Common myeloid progenitor, CD34-positive (primary cell): ENCODE results near the gene GRIK2.

Experiments
- CTCF ChIA-PET: fragments of 350-600 bp; sonication (Branson Sonifier 250); formaldehyde crosslinking; loops from one replicate; lab custom pipeline; 2021; ENCODE audit warnings: antibody characterized with exemption; lab: Charles Lee
- POLR2A ChIA-PET: fragments of 350-600 bp; sonication (Branson Sonifier 250); formaldehyde crosslinking; loops from one replicate; lab custom pipeline; 2021; ENCODE audit warnings: antibody characterized with exemption; lab: Charles Lee
- DNase-seq, 3 donors: peaks; one replicate each; pipeline versions ENCODE4 v3.0.0 to v3.0.0-alpha.2; 2013
- H3K27ac ChIP-seq, 2 experiments: 1 replicate in 1 of 2; 2 replicates in 1 of 2; pipeline ENCODE4 v1.7.0; 2013; ENCODE audit warnings: inconsistent platforms in 2 of 2, low read length in 2 of 2, mild to moderate bottlenecking in 2 of 2, low read depth in 1 of 2, moderate library complexity in 1 of 2; ENCODE audit not compliant: severe bottlenecking in 2 of 2, insufficient read depth in 1 of 2, poor library complexity in 1 of 2
- H3K27me3 ChIP-seq, 5 experiments: replicated peaks in 2 of 5; 1 replicate in 3 of 5; 2 replicates in 2 of 5; pipeline versions ENCODE4 v1.6.1 to v1.7.0; 2013; ENCODE audit warnings: low read length in 4 of 5, mild to moderate bottlenecking in 2 of 5, moderate library complexity in 2 of 5, inconsistent platforms in 1 of 5; ENCODE audit not compliant: insufficient read depth in 5 of 5, control insufficient read depth in 4 of 5
- H3K36me3 ChIP-seq, 4 experiments: 1 replicate in 2 of 4; 2 replicates in 2 of 4; pipeline versions ENCODE4 v1.6.1 to v1.7.0; 2013; ENCODE audit warnings: low read length in 3 of 4, control low read depth in 1 of 4, mild to moderate bottlenecking in 1 of 4; ENCODE audit not compliant: control insufficient read depth in 4 of 4, insufficient read depth in 4 of 4
- H3K4me1 ChIP-seq, 4 experiments: 1 replicate in 3 of 4; 2 replicates in 1 of 4; pipeline versions ENCODE4 v1.6.1 to v1.7.1; 2013; ENCODE audit warnings: low read length in 3 of 4, mild to moderate bottlenecking in 3 of 4, control low read depth in 1 of 4, inconsistent platforms in 1 of 4, moderate library complexity in 1 of 4; ENCODE audit not compliant: control insufficient read depth in 4 of 4, insufficient read depth in 4 of 4; ENCODE audit errors: control extremely low read depth in 1 of 4
- H3K4me3 ChIP-seq, 7 experiments: 1 replicate in 4 of 7; 2 replicates in 3 of 7; pipeline versions ENCODE4 v1.5.1 to v1.7.0; 2013; ENCODE audit warnings: mild to moderate bottlenecking in 7 of 7, low read length in 6 of 7, moderate library complexity in 6 of 7, inconsistent platforms in 2 of 7, low read depth in 2 of 7, control low read depth in 1 of 7; ENCODE audit not compliant: insufficient read depth in 4 of 7, control insufficient read depth in 1 of 7; ENCODE audit errors: extremely low read depth in 1 of 7
- H3K9me3 ChIP-seq, 5 experiments: 1 replicate in 4 of 5; 2 replicates in 1 of 5; pipeline versions ENCODE4 v1.6.1 to v1.7.1; 2013; ENCODE audit warnings: low read length in 4 of 5, mild to moderate bottlenecking in 2 of 5, inconsistent platforms in 1 of 5, low read depth in 1 of 5, moderate library complexity in 1 of 5; ENCODE audit not compliant: control insufficient read depth in 4 of 5, insufficient read depth in 2 of 5; ENCODE audit errors: control extremely low read depth in 1 of 5
- WGBS: methylation state at CpG from one replicate; pipeline ENCODE4 v1.1.5; 2013; ENCODE audit not compliant: insufficient coverage; 5-methylcytosine and 5-hydroxymethylcytosine counted together

GRIK2 gene

GRCh38 chr6:101961357-101961756 is 567.8 kb downstream of the GRIK2 start:
- H3K27me3 ChIP-seq = no peaks in the 10 kb centered on the region
- 93% methylated on average over 5 of the region's 8 CpGs for WGBS
- no peak for DNase-seq
- H3K4me3 ChIP-seq = no peak overlapping the region
- POLR2A ChIA-PET = no interaction called here
- H3K4me1 ChIP-seq = no peaks in the 10 kb centered on the region
- H3K27ac ChIP-seq = no peak overlapping the region
- CTCF ChIA-PET = interaction anchor here (0.6 kb wide), 1 partner anchor 43 kb away, joined by 3 read pairs; no protein-coding TSS in a partner anchor
- no peaks in the 10 kb centered on the region for H3K36me3 ChIP-seq
- H3K9me3 ChIP-seq = peaks cover 0 to 5% (median 0%) of the 10 kb centered on the region in 5 experiments

- CTCF ChIA-PET = no interaction called here
- Histone ChIP-seq H3K4me3 (no peak overlapping the region), H3K27me3 (peaks cover 0 to 2% (median 0%) of the 10 kb centered on the region in 5 experiments), H3K4me1 (no peaks in the 10 kb centered on the region), H3K36me3 (no peaks in the 10 kb centered on the region), H3K9me3 (no peaks in the 10 kb centered on the region), H3K27ac (no peak overlapping the region)
- no peak for DNase-seq
- POLR2A ChIA-PET = interaction anchor here (0.5 to 0.7 kb wide), 2 partner anchors 81 to 506 kb away, joined by 3 read pairs; no protein-coding TSS in a partner anchor
Measured at GRCh38 chr6:101980924-101981323, 587.4 kb downstream of the GRIK2 start.

GRCh38 chr6:101986476-101986875 is 593.0 kb downstream of the GRIK2 start:
- ChIA-PET CTCF (interaction anchor here (1.1 kb wide), 1 partner anchor 34 kb away, joined by 3 read pairs; no protein-coding TSS in a partner anchor), POLR2A (no interaction called here)
- Histone ChIP-seq H3K27me3 (no peaks in the 10 kb centered on the region), H3K36me3 (no peaks in the 10 kb centered on the region), H3K4me3 (no peak overlapping the region), H3K4me1 (no peaks in the 10 kb centered on the region), H3K9me3 (no peaks in the 10 kb centered on the region), H3K27ac (no peak overlapping the region)
- no peak for DNase-seq
- whole genome bisulfite sequencing = 93% methylated on average over 3 of the region's 3 CpGs

GRCh38 chr6:101992286-101992685 is 598.8 kb downstream of the GRIK2 start:
- Histone ChIP-seq H3K9me3 (no peaks in the 10 kb centered on the region), H3K4me1 (no peaks in the 10 kb centered on the region), H3K36me3 (no peaks in the 10 kb centered on the region), H3K27me3 (no peaks in the 10 kb centered on the region), H3K27ac (no peak overlapping the region), H3K4me3 (no peak overlapping the region)
- no peak for DNase-seq
- ChIA-PET POLR2A (no interaction called here), CTCF (no interaction called here)
- 68% methylated on average over 3 of the region's 5 CpGs for WGBS

- H3K4me3 ChIP-seq = no peak overlapping the region
- DNase-seq = no peak
- CTCF ChIA-PET = no interaction called here
- no peaks in the 10 kb centered on the region for H3K27me3 ChIP-seq
- H3K36me3 ChIP-seq = no peaks in the 10 kb centered on the region
- H3K9me3 ChIP-seq = no peaks in the 10 kb centered on the region
- H3K4me1 ChIP-seq = no peaks in the 10 kb centered on the region
- POLR2A ChIA-PET = no interaction called here
- no peak overlapping the region for H3K27ac ChIP-seq
Measured at GRCh38 chr6:101994521-101994920, 601.0 kb downstream of the GRIK2 start.

GRCh38 chr6:102015431-102015830 is 621.9 kb downstream of the GRIK2 start:
- Histone ChIP-seq H3K9me3 (peaks cover 0 to 2% (median 0%) of the 10 kb centered on the region in 5 experiments), H3K36me3 (no peaks in the 10 kb centered on the region), H3K4me3 (no peak overlapping the region), H3K27me3 (no peaks in the 10 kb centered on the region), H3K27ac (no peak overlapping the region), H3K4me1 (no peaks in the 10 kb centered on the region)
- CTCF ChIA-PET = no interaction called here
- DNase-seq = no peak
- POLR2A ChIA-PET = no interaction called here
- 95% methylated on average over 4 of the region's 4 CpGs for WGBS

- no peak for DNase-seq
- Histone ChIP-seq H3K27ac (no peak overlapping the region), H3K9me3 (no peaks in the 10 kb centered on the region), H3K27me3 (no peaks in the 10 kb centered on the region), H3K4me1 (no peaks in the 10 kb centered on the region), H3K36me3 (no peaks in the 10 kb centered on the region), H3K4me3 (no peak overlapping the region)
- ChIA-PET CTCF (no interaction called here), POLR2A (no interaction called here)
- WGBS = no CpG with 5 or more reads among the region's 2 CpGs
Measured at GRCh38 chr6:102022281-102022680, 628.8 kb downstream of the GRIK2 start.
